ENCODE data around the gene CEBPE.

DNA sequence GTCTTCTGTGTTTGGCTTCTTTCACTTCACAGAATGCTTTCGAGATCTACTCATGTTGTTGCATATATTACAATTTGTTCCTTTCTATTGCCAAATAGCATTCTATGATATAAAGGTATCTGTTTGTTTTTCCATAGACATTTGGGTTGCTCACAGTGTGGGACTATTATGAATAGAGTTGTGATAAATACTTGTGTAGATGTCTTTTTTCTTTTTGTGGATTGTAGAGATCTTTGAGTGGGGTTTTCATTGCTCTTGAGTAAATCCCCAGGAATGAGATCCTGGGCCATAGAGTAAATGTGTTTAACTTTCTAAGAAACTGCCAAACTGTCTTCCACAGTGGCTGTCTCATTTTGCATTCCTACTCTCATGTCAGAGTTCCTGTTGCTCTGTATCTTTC lies 24.9 kb upstream of the CEBPE start:
- TF ChIP-seq, protein P1, sequence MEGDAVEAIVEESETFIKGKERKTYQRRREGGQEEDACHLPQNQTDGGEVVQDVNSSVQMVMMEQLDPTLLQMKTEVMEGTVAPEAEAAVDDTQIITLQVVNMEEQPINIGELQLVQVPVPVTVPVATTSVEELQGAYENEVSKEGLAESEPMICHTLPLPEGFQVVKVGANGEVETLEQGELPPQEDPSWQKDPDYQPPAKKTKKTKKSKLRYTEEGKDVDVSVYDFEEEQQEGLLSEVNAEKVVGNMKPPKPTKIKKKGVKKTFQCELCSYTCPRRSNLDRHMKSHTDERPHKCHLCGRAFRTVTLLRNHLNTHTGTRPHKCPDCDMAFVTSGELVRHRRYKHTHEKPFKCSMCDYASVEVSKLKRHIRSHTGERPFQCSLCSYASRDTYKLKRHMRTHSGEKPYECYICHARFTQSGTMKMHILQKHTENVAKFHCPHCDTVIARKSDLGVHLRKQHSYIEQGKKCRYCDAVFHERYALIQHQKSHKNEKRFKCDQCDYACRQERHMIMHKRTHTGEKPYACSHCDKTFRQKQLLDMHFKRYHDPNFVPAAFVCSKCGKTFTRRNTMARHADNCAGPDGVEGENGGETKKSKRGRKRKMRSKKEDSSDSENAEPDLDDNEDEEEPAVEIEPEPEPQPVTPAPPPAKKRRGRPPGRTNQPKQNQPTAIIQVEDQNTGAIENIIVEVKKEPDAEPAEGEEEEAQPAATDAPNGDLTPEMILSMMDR (IDR thresholded peaks at IDR 0.05; ENCODE audit: low read length) = no peak
- TF ChIP-seq EZH2 (IDR thresholded peaks at IDR 0.05; ENCODE audit: borderline replicate concordance, low read length) = no peak

Data from OCI-LY1 (cell line).